Naive thymus-derived CD4-positive, alpha-beta T cell (primary cell): ENCODE results near the gene GRXCR1. TPM values are rescaled to one million over a fixed set of nuclear protein-coding genes. Genes with fewer than 3 reads are reported as not detected.

Experiments used
- ATAC-seq: fragments of 150-1000 bp; cut with Tn5 transposase; 2 replicates; pipeline ENCODE4 v1.10.0; 2021; ENCODE audit warnings: mild to moderate bottlenecking, moderate library complexity
- CTCF ChIA-PET: fragments of 350-600 bp; sonication (Branson Sonifier 250); formaldehyde crosslinking; loops from one replicate; lab custom pipeline; 2021; ENCODE audit warnings: antibody characterized with exemption; lab: Charles Lee
- POLR2A ChIA-PET: fragments of 350-600 bp; sonication (Branson Sonifier 250); formaldehyde crosslinking; loops from one replicate; lab custom pipeline; 2021; ENCODE audit warnings: antibody characterized with exemption, inconsistent platforms; lab: Charles Lee
- DNase-seq, 9 donors: peaks; one replicate each; pipeline versions ENCODE4 v3.0.0 to v3.0.0-alpha.2; 2020 to 2022; ENCODE audit warnings: mixed read lengths in 1 of 9
- H3K27ac ChIP-seq: one replicate; pipeline ENCODE4 v1.7.0; 2013; ENCODE audit warnings: mild to moderate bottlenecking, low read depth, low read length, moderate library complexity
- H3K27me3 ChIP-seq, 2 donors: one replicate each; pipeline ENCODE4 v1.7.0; 2013; ENCODE audit warnings: low read length in 2 of 2, mild to moderate bottlenecking in 2 of 2, moderate library complexity in 2 of 2; ENCODE audit not compliant: control insufficient read depth in 2 of 2, insufficient read depth in 2 of 2
- H3K36me3 ChIP-seq, 3 experiments: 1 replicate in 2 of 3; 2 replicates in 1 of 3; pipeline ENCODE4 v1.7.0; 2013; ENCODE audit warnings: low read length in 3 of 3, mild to moderate bottlenecking in 3 of 3, moderate library complexity in 1 of 3; ENCODE audit not compliant: insufficient read depth in 3 of 3, control insufficient read depth in 2 of 3
- H3K4me1 ChIP-seq, 2 donors: one replicate each; pipeline ENCODE4 v1.7.0; 2013; ENCODE audit warnings: low read length in 2 of 2, mild to moderate bottlenecking in 2 of 2, moderate library complexity in 1 of 2; ENCODE audit not compliant: control insufficient read depth in 2 of 2, insufficient read depth in 2 of 2
- H3K4me3 ChIP-seq: 2 replicates; pipeline ENCODE4 v1.7.0; 2013; ENCODE audit warnings: mild to moderate bottlenecking, low read length
- H3K9me3 ChIP-seq, 3 experiments: 1 replicate in 2 of 3; 2 replicates in 1 of 3; pipeline ENCODE4 v1.7.0; 2013; ENCODE audit warnings: low read length in 3 of 3; ENCODE audit not compliant: control insufficient read depth in 2 of 3
- H3K27ac Mint-ChIP-seq, 9 donors: one replicate each; pipeline ENCODE4 v1.8.0; 2020 to 2022; ENCODE audit warnings: mixed read lengths in 9 of 9, mild to moderate bottlenecking in 8 of 9, moderate library complexity in 5 of 9, inconsistent platforms in 2 of 9
- H3K27me3 Mint-ChIP-seq, 5 donors: one replicate each; pipeline ENCODE4 v1.8.0; 2021 to 2022; ENCODE audit warnings: mixed read lengths in 5 of 5, mild to moderate bottlenecking in 1 of 5
- H3K36me3 Mint-ChIP-seq, 5 donors: one replicate each; pipeline ENCODE4 v1.8.0; 2020 to 2022; ENCODE audit warnings: mixed read lengths in 5 of 5, mild to moderate bottlenecking in 3 of 5, inconsistent platforms in 1 of 5
- H3K4me1 Mint-ChIP-seq, 7 donors: one replicate each; pipeline ENCODE4 v1.8.0; 2020 to 2022; ENCODE audit warnings: mixed read lengths in 7 of 7, mild to moderate bottlenecking in 3 of 7, inconsistent platforms in 1 of 7
- H3K4me3 Mint-ChIP-seq, 10 donors: one replicate each; pipeline ENCODE4 v1.8.0; 2020 to 2022; ENCODE audit warnings: mild to moderate bottlenecking in 10 of 10, mixed read lengths in 10 of 10, moderate library complexity in 6 of 10, inconsistent platforms in 2 of 10
- H3K9me3 Mint-ChIP-seq, 11 donors: one replicate each; pipeline ENCODE4 v1.8.0; 2020 to 2022; ENCODE audit warnings: mixed read lengths in 11 of 11, mild to moderate bottlenecking in 4 of 11, inconsistent platforms in 1 of 11, moderate library complexity in 1 of 11
- intact Hi-C, 2 donors: fragments of 100-400 bp; cut with micrococcal nuclease; formaldehyde crosslinking; loops; one replicate each; pipeline ENCODE4 v1.15.1; 2023
- polyA plus RNA-seq, 2 donors: library from polyadenylated mRNA; unstranded; fragments of 300-500 nt; fragmentation: Illumina TruSeq; gene quantifications; one replicate each; pipeline ENCODE4 v1.2.3, GENCODE V29; 2021
- total RNA-seq, 6 experiments: library from RNA in 5 of 6; stranded (reverse) in 5 of 6; gene quantifications; 1 replicate in 5 of 6; 2 replicates in 1 of 6; pipeline ENCODE4 v1.2.3 and lab custom pipeline; 2021 to 2026

Gene GRXCR1
- total and polyA plus RNA-seq, 7 experiments from 2014 or later, result not detected

GRCh38 chr4:42905591-42905990, 13.1 kb downstream of the GRXCR1 start:
- DNase-seq, result no peak
- H3K9me3 Mint-ChIP-seq, result peaks cover 0 to 6% (median 0%) of the 10 kb centered on the region in 11 donors
- no peaks in the 10 kb centered on the region for H3K36me3 ChIP-seq
- no peak overlapping the region for H3K27ac ChIP-seq
- ChIA-PET POLR2A (no interaction called here), CTCF (no interaction called here)
- no peaks in the 10 kb centered on the region for H3K4me1 ChIP-seq
- H3K27ac Mint-ChIP-seq, result no peak overlapping the region
- no peak overlapping the region for H3K4me3 ChIP-seq
- H3K27me3 Mint-ChIP-seq, result peaks cover 0 to 47% (median 28%) of the 10 kb centered on the region in 5 donors
- no peaks in the 10 kb centered on the region for H3K9me3 ChIP-seq
- no peaks in the 10 kb centered on the region for H3K4me1 Mint-ChIP-seq
- intact Hi-C loops, result no loop called here
- no peak for ATAC-seq
- H3K4me3 Mint-ChIP-seq, result no peak overlapping the region
- H3K27me3 ChIP-seq, result no peaks in the 10 kb centered on the region
- no peaks in the 10 kb centered on the region for H3K36me3 Mint-ChIP-seq

- Histone ChIP-seq H3K27me3 (no peaks in the 10 kb centered on the region), H3K36me3 (no peaks in the 10 kb centered on the region), H3K9me3 (no peaks in the 10 kb centered on the region), H3K4me3 (no peak overlapping the region), H3K4me1 (no peaks in the 10 kb centered on the region), H3K27ac (no peak overlapping the region)
- POLR2A ChIA-PET, result no interaction called here
- CTCF ChIA-PET, result no interaction called here
- intact Hi-C loops, result no loop called here
- Mint-ChIP-seq H3K27me3 (peaks cover 0 to 48% (median 31%) of the 10 kb centered on the region in 5 donors), H3K36me3 (no peaks in the 10 kb centered on the region), H3K9me3 (peaks cover 0 to 3% (median 0%) of the 10 kb centered on the region in 11 donors), H3K27ac (no peak overlapping the region), H3K4me3 (no peak overlapping the region), H3K4me1 (no peaks in the 10 kb centered on the region)
- no peak for DNase-seq
- ATAC-seq, result no peak
Observed at GRCh38 chr4:42906341-42906740, 13.8 kb downstream of the GRXCR1 start.

DNA sequence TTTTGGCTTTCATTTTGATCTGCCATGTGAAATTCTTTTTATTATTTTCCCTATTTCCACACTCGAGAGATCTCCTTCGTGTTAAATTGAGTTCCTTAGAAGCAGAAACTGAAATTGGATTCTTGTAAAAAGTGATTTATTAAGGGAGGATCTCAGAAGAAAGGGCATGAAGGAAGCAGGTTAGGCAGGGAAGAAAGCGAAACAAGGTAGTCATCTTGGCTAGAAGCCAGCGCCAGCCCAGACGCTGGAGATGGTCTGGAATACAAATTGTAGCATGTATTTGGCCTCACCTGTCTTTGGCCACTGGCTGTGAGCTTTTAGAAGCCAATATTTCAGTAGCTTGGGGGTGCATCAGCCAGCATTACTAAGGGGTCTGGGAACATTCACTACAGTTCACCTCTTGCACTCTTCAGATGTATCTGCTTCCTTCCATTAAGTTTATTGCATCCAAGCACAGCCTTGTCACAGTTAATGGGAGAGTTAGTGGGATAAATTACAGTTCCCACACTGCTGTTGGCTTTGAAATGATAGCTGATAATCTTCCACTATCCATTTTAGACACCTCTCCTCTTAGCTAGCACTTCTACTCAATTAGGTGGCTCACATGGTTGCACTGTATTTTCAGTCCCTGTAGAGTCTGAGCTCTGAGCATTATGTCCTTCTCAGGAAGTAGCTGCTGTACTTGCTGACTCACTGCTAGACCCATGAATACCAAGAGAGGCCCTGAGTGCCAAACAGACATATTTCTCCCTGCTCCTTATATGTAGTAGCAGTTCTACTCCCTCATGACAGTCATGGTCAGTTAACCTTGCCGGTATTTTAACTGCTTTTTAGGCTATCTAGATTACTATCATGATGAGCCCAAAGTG, 14.6 kb downstream of the GRXCR1 start:
- H3K4me3 Mint-ChIP-seq, result no peak overlapping the region
- ChIA-PET CTCF (no interaction called here), POLR2A (no interaction called here)
- H3K9me3 ChIP-seq, result no peaks in the 10 kb centered on the region
- DNase-seq (no peak), ATAC-seq (no peak)
- intact Hi-C loops, result no loop called here
- peaks cover 0 to 46% (median 37%) of the 10 kb centered on the region in 5 donors for H3K27me3 Mint-ChIP-seq
- no peak overlapping the region for H3K4me3 ChIP-seq
- H3K4me1 ChIP-seq, result no peaks in the 10 kb centered on the region
- H3K27ac ChIP-seq, result no peak overlapping the region
- no peaks in the 10 kb centered on the region for H3K27me3 ChIP-seq
- H3K36me3 Mint-ChIP-seq, result no peaks in the 10 kb centered on the region
- H3K36me3 ChIP-seq, result no peaks in the 10 kb centered on the region
- no peaks in the 10 kb centered on the region for H3K4me1 Mint-ChIP-seq
- no peak overlapping the region for H3K27ac Mint-ChIP-seq
- H3K9me3 Mint-ChIP-seq, result peaks cover 0 to 1% (median 0%) of the 10 kb centered on the region in 11 donors

- Mint-ChIP-seq H3K36me3 (no peaks in the 10 kb centered on the region), H3K27me3 (peaks cover 0 to 36% (median 27%) of the 10 kb centered on the region in 5 donors), H3K9me3 (peaks cover 0 to 3% (median 0%) of the 10 kb centered on the region in 11 donors), H3K27ac (no peak overlapping the region), H3K4me3 (no peak overlapping the region), H3K4me1 (no peaks in the 10 kb centered on the region)
- Histone ChIP-seq H3K27me3 (no peaks in the 10 kb centered on the region), H3K4me1 (no peaks in the 10 kb centered on the region), H3K36me3 (no peaks in the 10 kb centered on the region), H3K4me3 (no peak overlapping the region), H3K9me3 (no peaks in the 10 kb centered on the region), H3K27ac (no peak overlapping the region)
- ChIA-PET POLR2A (no interaction called here), CTCF (interaction anchor here (0.9 kb wide), 1 partner anchor 16 kb away, joined by 3 read pairs; no protein-coding TSS in a partner anchor)
- intact Hi-C loops, result no loop called here
- DNase-seq, result no peak
- ATAC-seq, result no peak
Observed at GRCh38 chr4:42910459-42910858, 17.9 kb downstream of the GRXCR1 start.

- Histone ChIP-seq H3K27me3 (no peaks in the 10 kb centered on the region), H3K9me3 (no peaks in the 10 kb centered on the region), H3K4me3 (no peak overlapping the region), H3K27ac (no peak overlapping the region), H3K36me3 (no peaks in the 10 kb centered on the region), H3K4me1 (no peaks in the 10 kb centered on the region)
- H3K27ac Mint-ChIP-seq, result no peak overlapping the region
- no peak for DNase-seq
- peaks cover 0 to 16% (median 12%) of the 10 kb centered on the region in 5 donors for H3K27me3 Mint-ChIP-seq
- H3K9me3 Mint-ChIP-seq, result peaks cover 0 to 4% (median 0%) of the 10 kb centered on the region in 11 donors
- no peak for ATAC-seq
- no peaks in the 10 kb centered on the region for H3K36me3 Mint-ChIP-seq
- no peak overlapping the region for H3K4me3 Mint-ChIP-seq
- intact Hi-C loops, result no loop called here
- ChIA-PET POLR2A (no interaction called here), CTCF (no interaction called here)
- H3K4me1 Mint-ChIP-seq, result no peaks in the 10 kb centered on the region
Observed at GRCh38 chr4:42914937-42915336, 22.4 kb downstream of the GRXCR1 start.

GRCh38 chr4:42915484-42915883, 23.0 kb downstream of the GRXCR1 start:
- H3K9me3 Mint-ChIP-seq, result peaks cover 0 to 5% (median 0%) of the 10 kb centered on the region in 11 donors
- H3K9me3 ChIP-seq, result no peaks in the 10 kb centered on the region
- no peaks in the 10 kb centered on the region for H3K4me1 ChIP-seq
- no peak for ATAC-seq
- H3K4me3 ChIP-seq, result no peak overlapping the region
- no peaks in the 10 kb centered on the region for H3K27me3 ChIP-seq
- peaks cover 0 to 14% (median 10%) of the 10 kb centered on the region in 5 donors for H3K27me3 Mint-ChIP-seq
- intact Hi-C loops, result no loop called here
- DNase-seq, result no peak
- H3K4me3 Mint-ChIP-seq, result no peak overlapping the region
- ChIA-PET POLR2A (no interaction called here), CTCF (no interaction called here)
- H3K36me3 ChIP-seq, result no peaks in the 10 kb centered on the region
- no peak overlapping the region for H3K27ac Mint-ChIP-seq
- no peak overlapping the region for H3K27ac ChIP-seq
- no peaks in the 10 kb centered on the region for H3K36me3 Mint-ChIP-seq
- H3K4me1 Mint-ChIP-seq, result no peaks in the 10 kb centered on the region

DNA sequence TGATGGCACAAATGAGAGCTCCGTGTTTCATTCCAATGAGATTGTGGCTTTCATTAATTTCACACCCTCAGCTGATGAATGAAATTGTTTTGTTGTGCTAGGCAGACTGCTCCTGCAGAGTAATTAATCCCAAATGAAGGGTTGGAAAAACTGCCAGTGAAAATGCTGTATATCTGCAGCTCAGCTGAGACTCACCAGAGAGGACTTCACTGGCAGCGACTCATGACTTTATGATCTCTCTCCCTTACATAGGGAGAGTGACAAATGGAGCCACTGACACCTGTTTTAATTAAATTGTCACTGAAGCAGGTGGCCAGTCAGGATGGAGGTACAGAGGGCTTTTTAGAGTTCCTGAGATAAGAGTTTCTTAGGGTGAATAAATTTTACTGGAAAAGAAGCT, 24.8 kb downstream of the GRXCR1 start:
- DNase-seq (no peak), ATAC-seq (no peak)
- Histone ChIP-seq H3K9me3 (no peaks in the 10 kb centered on the region), H3K4me1 (no peaks in the 10 kb centered on the region), H3K27ac (no peak overlapping the region), H3K4me3 (no peak overlapping the region), H3K27me3 (no peaks in the 10 kb centered on the region), H3K36me3 (no peaks in the 10 kb centered on the region)
- Mint-ChIP-seq H3K4me3 (no peak overlapping the region), H3K4me1 (no peaks in the 10 kb centered on the region), H3K36me3 (no peaks in the 10 kb centered on the region), H3K27me3 (peaks cover 0 to 17% (median 4%) of the 10 kb centered on the region in 5 donors), H3K9me3 (peaks cover 0 to 5% (median 0%) of the 10 kb centered on the region in 11 donors), H3K27ac (no peak overlapping the region)
- ChIA-PET POLR2A (no interaction called here), CTCF (interaction anchor here (0.6 kb wide), 1 partner anchor 36 kb away, joined by 4 read pairs; no protein-coding TSS in a partner anchor)
- intact Hi-C loops, result no loop called here
